Measurements from ENCODE around the gene MCF2L.

Gene MCF2L

GRCh38 chr13:113116206-113116800 lies 147.3 kb downstream of the MCF2L start:
- DNase-seq (ENCODE audit: low read depth), result no peak

DNA sequence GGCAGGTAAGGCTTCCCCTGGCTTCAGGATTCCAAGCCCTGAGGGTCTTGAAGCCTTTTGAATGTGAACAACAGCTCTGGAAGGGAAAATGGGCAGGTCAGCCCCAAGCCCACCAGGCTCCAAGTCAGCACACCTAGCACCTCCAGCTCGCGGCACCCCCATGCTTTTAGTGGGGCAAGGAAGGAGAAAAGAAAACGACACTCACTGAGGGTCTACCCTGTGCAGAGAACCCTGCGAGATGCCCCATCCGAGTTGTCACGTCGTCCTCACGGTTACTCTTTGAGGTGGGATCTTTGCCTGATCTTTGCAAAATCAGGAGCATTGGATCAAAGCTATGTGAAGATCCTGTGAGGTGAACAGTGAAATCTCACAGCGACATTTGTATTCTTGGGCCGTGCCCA lies 147.9 kb downstream of the MCF2L start:
- DNase-seq (ENCODE audit: low read depth), result no peak

GRCh38 chr13:113117335-113117872 lies 148.4 kb downstream of the MCF2L start:
- peak; percentile 31 for DNase-seq (ENCODE audit: low read depth)

DNA sequence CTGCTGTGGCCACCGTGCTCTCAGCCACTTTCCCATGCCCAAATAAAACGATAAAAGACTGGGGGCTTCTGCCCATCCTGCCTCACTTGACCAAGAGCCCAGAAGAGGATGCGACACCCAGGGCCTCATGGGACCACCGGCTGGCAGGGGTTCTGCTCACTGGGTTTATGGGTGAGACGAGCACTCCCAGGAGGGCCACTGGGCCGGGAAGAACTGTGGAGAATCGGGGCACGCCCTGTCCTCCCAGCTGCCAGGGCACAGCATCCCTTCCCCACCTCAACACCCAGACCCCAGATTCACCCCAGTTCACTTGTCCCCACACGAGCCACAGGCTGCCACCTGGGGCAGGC lies 148.9 kb downstream of the MCF2L start:
- no peak for DNase-seq (ENCODE audit: low read depth)

- DNase-seq (ENCODE audit: low read depth), result no peak
These were observed 149.4 kb downstream of the MCF2L start for GRCh38 chr13:113118261-113119021.

GRCh38 chr13:113119166-113119821 lies 150.3 kb downstream of the MCF2L start:
- no peak for DNase-seq (ENCODE audit: low read depth)

DNA sequence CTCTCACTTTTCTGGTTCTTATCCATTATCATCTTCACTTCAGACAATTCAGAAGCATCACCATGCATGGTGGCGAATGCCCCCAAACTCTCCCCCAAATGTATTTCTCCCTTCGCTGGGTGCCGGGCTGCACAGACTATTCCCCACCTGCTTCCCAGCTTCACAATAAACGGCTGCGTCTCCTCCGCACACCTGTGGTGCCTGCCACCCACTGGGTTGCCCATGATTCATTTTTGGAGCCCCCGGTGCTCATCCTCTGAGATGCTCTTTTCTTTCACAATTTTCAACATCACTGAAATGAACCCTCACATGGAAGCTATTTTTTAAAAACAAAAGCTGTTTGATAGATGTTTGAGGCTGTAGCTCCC lies 150.8 kb downstream of the MCF2L start:
- DNase-seq (ENCODE audit: low read depth), result no peak

- DNase-seq (ENCODE audit: low read depth), result no peak
These were observed 151.5 kb downstream of the MCF2L start for GRCh38 chr13:113120300-113121182.

DNA sequence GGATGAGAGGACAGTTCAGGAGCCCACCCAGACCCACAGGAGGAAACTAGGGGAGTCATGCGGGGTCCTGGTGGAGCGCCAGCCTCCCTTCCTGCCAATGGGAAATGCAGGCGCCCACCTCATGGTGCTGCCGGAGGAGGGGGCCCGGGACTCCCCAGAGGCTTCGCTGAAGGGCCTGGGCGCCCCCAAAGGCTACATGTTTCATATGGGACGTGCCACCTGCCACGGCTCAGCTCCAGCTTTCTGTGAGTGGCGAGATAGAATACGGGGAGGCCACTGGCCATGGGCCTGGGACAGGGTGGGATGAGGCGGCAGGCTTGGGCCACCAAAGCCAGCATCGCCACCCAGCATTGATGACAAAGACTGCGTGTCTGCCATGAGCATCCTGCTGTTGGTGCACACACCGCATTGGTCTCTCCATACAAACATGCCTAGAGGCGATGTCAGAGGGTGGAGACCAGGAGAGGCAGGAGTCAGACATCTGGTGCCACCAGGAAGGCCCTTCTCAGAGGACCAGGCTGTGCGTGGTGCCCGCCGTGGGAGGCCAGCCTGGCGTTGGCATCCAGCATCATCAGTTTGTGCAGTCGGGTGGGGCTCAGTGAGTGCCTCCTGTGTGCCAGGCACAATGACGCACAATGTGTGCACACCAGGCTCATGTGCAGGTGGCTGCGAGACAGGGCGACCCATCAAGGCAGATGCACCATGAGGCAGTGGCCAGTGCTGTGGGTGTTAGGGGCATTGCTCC lies 152.3 kb downstream of the MCF2L start:
- DNase-seq (ENCODE audit: low read depth), result no peak

DNA sequence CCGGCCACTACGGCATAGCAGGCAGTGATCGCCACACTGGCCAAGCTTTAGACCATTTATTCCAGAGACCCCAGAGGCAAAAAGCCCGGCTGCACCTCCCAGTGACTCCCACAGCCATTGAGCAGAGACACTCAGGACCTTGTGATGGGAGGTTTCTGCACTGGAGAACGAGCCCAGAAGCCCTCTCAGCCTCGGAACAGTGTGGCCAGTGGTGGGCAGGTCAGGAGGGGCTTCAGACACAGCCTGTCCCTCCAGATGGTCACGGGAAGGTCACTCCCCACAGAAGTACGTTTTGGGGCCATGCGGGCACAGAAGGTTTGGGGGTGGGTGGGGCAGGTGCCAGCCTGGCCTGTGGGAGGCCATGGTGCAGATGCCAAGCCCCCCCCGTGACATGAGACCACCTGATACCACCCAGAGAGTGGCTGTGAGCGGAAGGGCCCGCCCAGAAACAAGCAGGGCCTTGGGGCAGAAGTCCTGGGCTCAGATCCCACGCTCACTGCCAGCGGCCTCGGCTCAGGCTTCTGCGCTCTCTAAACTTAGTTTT lies 153.0 kb downstream of the MCF2L start:
- no peak for DNase-seq (ENCODE audit: low read depth)

GRCh38 chr13:113122550-113123225 lies 153.7 kb downstream of the MCF2L start, which contains the start of gene F10:
F10 (plus strand) TSS chr13:113122799; CDS start chr13:113122856, 57 bp downstream.
- peak; percentile 85 for DNase-seq (ENCODE audit: low read depth)

DNA sequence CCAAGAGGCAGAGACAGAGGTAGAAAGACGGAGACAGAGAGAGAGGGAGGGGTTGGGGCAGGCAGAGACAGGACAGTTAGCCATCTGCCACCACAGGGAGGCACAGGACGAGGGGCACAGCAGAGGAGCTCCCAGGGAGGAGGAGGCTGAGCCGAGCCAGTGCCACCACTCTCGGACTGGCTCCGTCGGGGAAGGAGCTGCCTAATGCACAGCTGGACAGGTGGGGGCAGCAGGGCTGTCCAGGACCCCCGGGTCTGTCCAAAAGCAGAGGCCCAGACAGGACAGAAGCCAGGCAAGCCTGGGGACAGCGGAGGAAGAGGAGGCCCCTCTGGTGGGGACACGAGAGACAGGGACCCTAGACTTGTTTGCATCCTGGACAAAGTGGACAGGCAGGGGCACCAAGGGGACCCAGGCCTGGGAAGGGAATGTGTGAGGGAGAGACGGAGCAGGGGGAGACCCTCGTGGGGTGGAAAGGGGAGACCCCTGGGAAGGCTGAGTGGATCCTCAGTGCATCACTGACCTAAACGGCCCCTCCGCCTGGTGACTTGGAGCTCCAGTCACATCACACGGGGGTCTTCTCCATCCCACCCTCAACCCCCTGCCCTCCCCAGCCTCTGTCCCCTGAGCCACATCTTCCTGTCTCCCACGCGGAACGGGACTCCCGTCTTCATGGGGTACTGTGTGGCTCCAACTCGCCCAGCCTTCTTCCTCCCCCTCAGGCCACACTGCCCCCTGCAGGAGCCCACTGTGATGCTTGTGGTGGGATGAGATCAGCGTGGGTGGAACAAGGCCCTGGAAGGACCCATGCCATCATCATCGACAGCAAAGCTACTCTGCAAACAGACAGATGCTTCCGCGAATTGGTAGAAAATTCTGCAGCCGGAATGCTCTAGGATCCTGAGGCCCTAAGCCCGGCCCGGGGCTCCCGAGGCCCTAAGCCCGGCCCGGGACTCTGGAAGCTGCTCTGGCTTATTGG lies 154.5 kb downstream of the MCF2L start:
- peak; percentile 14 for DNase-seq (ENCODE audit: low read depth)

- DNase-seq (ENCODE audit: low read depth), result no peak
These were observed 155.4 kb downstream of the MCF2L start for GRCh38 chr13:113124211-113124970.

GRCh38 chr13:113125506-113126264 lies 156.7 kb downstream of the MCF2L start:
- no peak for DNase-seq (ENCODE audit: low read depth)

- DNase-seq (ENCODE audit: low read depth), result no peak
These were observed 157.5 kb downstream of the MCF2L start for GRCh38 chr13:113126265-113127150.

- no peak for DNase-seq (ENCODE audit: low read depth)
These were observed 160.5 kb downstream of the MCF2L start for GRCh38 chr13:113129480-113129879.
